CD4-positive, alpha-beta T cell treated with Interleukin-17A for 1 hour (primary cell): Measurements from ENCODE around the gene GARNL3.

Experiments
- DNase-seq: peaks from one replicate; pipeline ENCODE4 v3.0.0-alpha.2; 2020

GARNL3 gene

GRCh38 chr9:127353882-127354281 lies 89.3 kb downstream of the GARNL3 start:
- no peak for DNase-seq

- no peak for DNase-seq
These were observed 92.3 kb downstream of the GARNL3 start for GRCh38 chr9:127356906-127357305.

GRCh38 chr9:127358023-127358535 lies 93.5 kb downstream of the GARNL3 start:
- no peak for DNase-seq

GRCh38 chr9:127358770-127359169 lies 94.2 kb downstream of the GARNL3 start:
- no peak for DNase-seq

GRCh38 chr9:127360250-127360649 lies 95.7 kb downstream of the GARNL3 start:
- DNase-seq: no peak

- no peak for DNase-seq
These were observed 96.3 kb downstream of the GARNL3 start for GRCh38 chr9:127360829-127361228.

GRCh38 chr9:127361561-127361960 lies 97.0 kb downstream of the GARNL3 start:
- no peak for DNase-seq

GRCh38 chr9:127362829-127363228 lies 98.3 kb downstream of the GARNL3 start:
- no peak for DNase-seq

GRCh38 chr9:127365461-127365860 lies 100.9 kb downstream of the GARNL3 start:
- DNase-seq: no peak

GRCh38 chr9:127366594-127366993 lies 102.0 kb downstream of the GARNL3 start:
- no peak for DNase-seq

- DNase-seq: no peak
These were observed 104.4 kb downstream of the GARNL3 start for GRCh38 chr9:127368852-127369402.

- no peak for DNase-seq
These were observed 104.9 kb downstream of the GARNL3 start for GRCh38 chr9:127369428-127369827.

- no peak for DNase-seq
These were observed 105.6 kb downstream of the GARNL3 start for GRCh38 chr9:127370147-127370579.

GRCh38 chr9:127370672-127371648 lies 106.4 kb downstream of the GARNL3 start:
- no peak for DNase-seq

- DNase-seq: no peak
These were observed 115.9 kb downstream of the GARNL3 start for GRCh38 chr9:127380479-127380878.

- no peak for DNase-seq
These were observed 118.0 kb downstream of the GARNL3 start for GRCh38 chr9:127382541-127382940.

- DNase-seq: no peak
These were observed 119.6 kb downstream of the GARNL3 start for GRCh38 chr9:127384016-127384730.

- no peak for DNase-seq
These were observed 120.3 kb downstream of the GARNL3 start for GRCh38 chr9:127384901-127385300.

GRCh38 chr9:127386249-127386648 lies 121.7 kb downstream of the GARNL3 start:
- DNase-seq: no peak

- no peak for DNase-seq
These were observed 122.4 kb downstream of the GARNL3 start for GRCh38 chr9:127386981-127387380.

- DNase-seq: peak; percentile 90
These were observed 123.7 kb downstream of the GARNL3 start for GRCh38 chr9:127388037-127388855.

GRCh38 chr9:127388856-127389238 lies 124.3 kb downstream of the GARNL3 start:
- no peak for DNase-seq
